Measurements from ENCODE around the gene INSR. TPM values are rescaled to one million over a fixed set of nuclear protein-coding genes. Genes with fewer than 3 reads are reported as not detected.
"Not testable (repeated sequence)": the region's sequence is repeated elsewhere in the genome, so short reads cannot be mapped to it uniquely, and the experiment has no call there.

INSR gene
- total RNA-seq, 1 donor from 2014 or later = 39.3 TPM

GRCh38 chr19:7326105-7326877 lies 32.1 kb upstream of the INSR start:
- Histone ChIP-seq H3K27ac (no peak overlapping the region), H3K4me3 (no peak overlapping the region), H3K9me3 (no peaks in the 10 kb centered on the region), H3K27me3 (no peaks in the 10 kb centered on the region), H3K36me3 (no peaks in the 10 kb centered on the region), H3K4me1 (no peaks in the 10 kb centered on the region)
- intact Hi-C loops (cut with DNase I) = no loop called here
- TF ChIP-seq CTCF (IDR thresholded peaks at IDR 0.05) = peak in 2 of 3 experiments; percentile 20 to 24
- no peak for DNase-seq (ENCODE audit: low spot score in 2 of 2)

DNA sequence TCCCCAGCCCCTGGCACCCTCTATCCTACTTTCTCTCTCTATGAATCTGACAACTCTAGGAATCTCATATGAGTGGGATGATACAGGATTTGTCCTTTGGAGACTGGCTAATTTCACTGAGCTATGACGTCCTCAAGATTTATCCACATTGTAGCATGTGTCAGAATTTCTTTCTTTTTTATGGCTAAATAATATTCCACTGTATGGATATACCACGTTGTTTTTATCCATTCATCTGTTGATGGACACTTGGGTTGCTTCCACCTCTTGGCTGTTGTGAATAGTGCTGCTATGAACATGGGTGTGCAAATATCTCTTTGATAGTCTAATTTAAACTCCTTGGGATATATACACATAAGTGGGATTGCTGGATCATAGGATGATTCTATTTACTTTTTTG lies 24.0 kb upstream of the INSR start:
- Histone ChIP-seq H3K9me3 (peaks cover 0 to 3% of the 10 kb centered on the region in 2 donors), H3K4me1 (no peaks in the 10 kb centered on the region), H3K27ac (no peak overlapping the region), H3K4me3 (no peak overlapping the region), H3K36me3 (no peaks in the 10 kb centered on the region), H3K27me3 (no peaks in the 10 kb centered on the region)
- no peak for DNase-seq (ENCODE audit: low spot score in 2 of 2)
- TF ChIP-seq CTCF (IDR thresholded peaks at IDR 0.05) = no peak
- intact Hi-C loops (cut with DNase I) = no loop called here

GRCh38 chr19:7312816-7313215 lies 18.6 kb upstream of the INSR start:
- DNase-seq (ENCODE audit: low spot score in 2 of 2) = no peak
- Histone ChIP-seq H3K27ac (no peak overlapping the region), H3K4me1 (no peaks in the 10 kb centered on the region), H3K4me3 (no peak overlapping the region), H3K9me3 (no peaks in the 10 kb centered on the region), H3K36me3 (no peaks in the 10 kb centered on the region), H3K27me3 (no peaks in the 10 kb centered on the region)
- intact Hi-C loops (cut with DNase I) = no loop called here
- TF ChIP-seq CTCF (IDR thresholded peaks at IDR 0.05) = no peak

DNA sequence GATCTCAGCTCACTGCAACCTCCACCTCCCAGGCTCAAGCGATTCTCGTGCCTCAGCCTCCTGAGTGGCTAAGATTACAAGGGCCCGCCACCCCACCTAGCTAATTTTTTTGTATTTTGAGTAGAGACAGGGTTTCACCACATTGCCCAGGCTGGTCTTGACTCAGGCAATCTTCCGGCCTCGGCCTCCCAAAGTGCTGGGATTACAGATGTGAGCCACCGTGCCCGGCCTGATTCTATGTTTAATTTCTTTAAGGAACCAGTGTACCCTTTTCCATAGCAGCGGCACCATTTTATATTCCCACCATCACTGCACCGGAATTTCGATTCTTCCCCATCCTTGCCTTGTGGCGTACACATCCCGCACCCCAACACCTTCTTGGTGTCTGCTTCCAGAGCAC lies 17.7 kb upstream of the INSR start:
- H3K4me3 ChIP-seq = no peak overlapping the region
- TF ChIP-seq CTCF (IDR thresholded peaks at IDR 0.05) = no peak
- no peaks in the 10 kb centered on the region for H3K36me3 ChIP-seq
- no peaks in the 10 kb centered on the region for H3K9me3 ChIP-seq
- H3K4me1 ChIP-seq = no peaks in the 10 kb centered on the region
- no peak for DNase-seq (ENCODE audit: low spot score in 2 of 2)
- H3K27me3 ChIP-seq = no peaks in the 10 kb centered on the region
- no peak overlapping the region for H3K27ac ChIP-seq
- intact Hi-C loops (cut with DNase I) = no loop called here

- intact Hi-C loops (cut with DNase I); H3K4me3 ChIP-seq; H3K27me3 ChIP-seq; DNase-seq (ENCODE audit: low spot score in 2 of 2); H3K36me3 ChIP-seq; H3K27ac ChIP-seq; H3K4me1 ChIP-seq; H3K9me3 ChIP-seq: not testable (repeated sequence)
Measured at GRCh38 chr19:7308327-7308726, 14.1 kb upstream of the INSR start.

DNA sequence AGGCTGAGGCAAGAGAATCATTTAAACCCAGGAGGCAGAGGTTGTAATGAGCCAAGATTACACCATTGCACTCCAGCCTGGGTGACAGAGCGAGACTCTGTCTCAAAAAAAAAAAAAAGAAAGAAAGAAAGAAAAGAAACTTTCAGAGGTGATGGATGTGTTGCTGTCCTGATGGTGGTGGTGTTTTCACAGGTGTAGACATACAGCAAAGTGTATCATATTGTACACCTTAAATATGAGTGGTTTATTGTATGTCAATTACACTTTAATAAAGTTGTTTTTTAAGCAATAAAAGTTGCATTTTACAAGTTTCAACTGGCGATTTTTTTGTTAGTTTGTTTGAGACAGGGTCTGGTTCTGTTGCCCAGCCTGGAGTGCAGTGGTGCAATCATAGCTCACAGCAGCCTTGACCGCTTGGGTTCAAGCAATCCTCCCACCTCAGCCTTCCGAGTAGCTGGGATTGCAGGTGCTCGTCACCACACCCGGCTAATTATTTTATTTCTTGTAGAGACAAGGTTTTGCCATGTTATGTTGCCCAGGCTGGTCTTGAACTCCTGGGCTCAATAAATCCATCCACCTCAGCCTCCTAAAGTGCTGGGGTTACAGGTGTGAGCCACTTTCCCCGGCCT lies 13.5 kb upstream of the INSR start:
- no peak for DNase-seq (ENCODE audit: low spot score in 2 of 2)
- Histone ChIP-seq H3K4me1 (no peaks in the 10 kb centered on the region), H3K9me3 (no peaks in the 10 kb centered on the region), H3K36me3 (no peaks in the 10 kb centered on the region), H3K27ac (no peak overlapping the region), H3K4me3 (no peak overlapping the region), H3K27me3 (no peaks in the 10 kb centered on the region)
- TF ChIP-seq CTCF (IDR thresholded peaks at IDR 0.05) = no peak
- intact Hi-C loops (cut with DNase I) = no loop called here
